ENCODE measurements around the gene SHROOM1. TPM values are rescaled to one million over a fixed set of nuclear protein-coding genes. Genes with fewer than 3 reads are reported as not detected.
A peak's percentile ranks its signal among the peaks of the same experiment; 100 is the strongest.

SHROOM1 gene
- total RNA-seq, 1 experiment from 2014 or later = 23.3 TPM

DNA sequence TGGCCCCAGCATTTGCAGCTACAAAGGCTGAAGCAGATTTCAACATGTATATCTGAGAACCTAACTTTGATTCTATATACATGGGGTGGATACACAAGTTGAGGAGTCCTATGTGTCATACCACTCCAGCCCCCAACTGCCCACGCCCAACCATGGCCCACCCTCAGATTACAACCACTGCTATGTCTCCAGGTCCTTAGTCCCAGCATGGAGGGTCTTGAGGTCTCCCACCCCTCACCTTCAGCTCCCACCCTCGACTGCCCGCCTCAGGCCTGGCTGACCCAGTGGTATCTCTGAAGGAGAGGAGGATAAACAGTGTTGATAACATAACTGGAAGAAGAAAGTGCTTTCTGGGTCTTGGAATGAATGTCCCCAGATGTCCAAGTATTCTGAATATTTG is 9.1 kb downstream of the SHROOM1 start:
- Histone ChIP-seq H2AFZ (no peak overlapping the region), H3K27me3 (ENCODE audit: insufficient read depth, low read depth) (no peaks in the 10 kb centered on the region), H3F3A (ENCODE audit: insufficient read depth, low read depth) (0 out of 2 replicates have a peak, but pooled peaks cover 10% of the 10 kb centered on the region), H3K9me3 (ENCODE audit: insufficient read depth, low read depth) (no peaks in the 10 kb centered on the region), H3K27ac (no peak overlapping the region), H3K4me1 (replicated peaks; ENCODE audit: insufficient read depth) (peaks cover 4% of the 10 kb centered on the region; the same call in 1 of the 2 replicates), H3K79me2 (ENCODE audit: low read depth) (no peaks in the 10 kb centered on the region), H4K20me1 (ENCODE audit: insufficient read depth) (no peaks in the 10 kb centered on the region), H3K36me3 (ENCODE audit: low read depth) (no peaks in the 10 kb centered on the region), H3K4me2 (no peak overlapping the region), H3K4me3 (no peak overlapping the region), H3K9me2 (ENCODE audit: insufficient read depth) (no peaks in the 10 kb centered on the region)
- TF ChIP-seq EZH2 (IDR thresholded peaks at IDR 0.05; ENCODE audit: low read depth) (no peak), CTCF (conservative IDR thresholded peaks at IDR 0.05) (no peak)
- ChIA-PET CTCF (no interaction called here), POLR2A (ENCODE audit: unreplicated experiment) (no interaction called here)
- intact Hi-C loops (cut with micrococcal nuclease; ENCODE audit: unreplicated experiment) = loop anchor here (2.0 kb wide), 2 partner anchors 67 to 75 kb away; partner anchors contain the start of gene CCNI2
- no peak for DNase-seq
- BruUV-seq (replicated peaks) = no TSS peak

GRCh38 chr5:132820162-132820754 is 10.2 kb downstream of the SHROOM1 start:
- H3K79me2 ChIP-seq (ENCODE audit: low read depth) = no peaks in the 10 kb centered on the region
- H3K27ac ChIP-seq = no peak overlapping the region
- CTCF ChIA-PET = interaction anchor here (0.5 to 1.2 kb wide), 12 partner anchors 9 to 1132 kb away, joined by 3 to 19 read pairs (median 5); partner anchors contain the start of genes CCNI2 and IRF1

DNA sequence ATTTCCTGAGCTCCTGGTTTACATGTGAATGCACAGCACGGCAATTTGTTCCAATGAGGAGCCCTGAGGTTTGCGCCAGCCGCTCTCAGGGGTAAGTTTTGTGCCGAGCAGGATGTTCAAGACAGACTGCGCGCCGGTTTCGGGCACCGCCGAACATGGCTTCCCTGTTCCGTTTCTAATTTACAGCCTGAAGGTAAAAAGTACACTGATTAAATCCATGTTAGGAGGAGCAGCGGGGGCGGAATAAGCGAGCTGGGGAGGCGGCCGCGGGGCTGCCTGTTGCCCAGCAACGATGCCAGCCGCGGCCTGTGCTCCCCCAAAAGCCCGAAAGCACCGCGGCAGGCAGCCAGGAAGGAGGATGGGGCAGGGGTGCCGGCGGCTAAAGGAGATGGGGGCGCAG is 11.0 kb downstream of the SHROOM1 start:
- Histone ChIP-seq H3K4me1 (replicated peaks; ENCODE audit: insufficient read depth) (peaks cover 16% of the 10 kb centered on the region), H2AFZ (no peak overlapping the region), H3K9me2 (ENCODE audit: insufficient read depth) (no peaks in the 10 kb centered on the region), H4K20me1 (ENCODE audit: insufficient read depth) (no peaks in the 10 kb centered on the region), H3K36me3 (ENCODE audit: low read depth) (no peaks in the 10 kb centered on the region), H3K79me2 (ENCODE audit: low read depth) (no peaks in the 10 kb centered on the region), H3K4me2 (no peak overlapping the region), H3K27ac (no peak overlapping the region), H3K9me3 (ENCODE audit: insufficient read depth, low read depth) (no peaks in the 10 kb centered on the region), H3K4me3 (no peak overlapping the region), H3F3A (ENCODE audit: insufficient read depth, low read depth) (peaks cover 20% of the 10 kb centered on the region; the same call in 1 of the 2 replicates), H3K27me3 (ENCODE audit: insufficient read depth, low read depth) (no peaks in the 10 kb centered on the region)
- intact Hi-C loops (cut with micrococcal nuclease; ENCODE audit: unreplicated experiment) = no loop called here
- POLR2A ChIA-PET (ENCODE audit: unreplicated experiment) = no interaction called here
- no peak for DNase-seq
- TF ChIP-seq EZH2 (IDR thresholded peaks at IDR 0.05; ENCODE audit: low read depth) (no peak), CTCF (conservative IDR thresholded peaks at IDR 0.05) (no peak)
- CTCF ChIA-PET = interaction anchor here (0.6 to 1.2 kb wide), 5 partner anchors 10 to 293 kb away, joined by 3 to 8 read pairs (median 3); partner anchors contain the start of gene CCNI2
- BruUV-seq (replicated peaks) = no TSS peak

More at GRCh38 chr5:132820162-132820754, 10.2 kb downstream of the SHROOM1 start:
- no peak overlapping the region for H3K4me3 ChIP-seq
- no peaks in the 10 kb centered on the region for H3K9me2 ChIP-seq (ENCODE audit: insufficient read depth)
- no TSS peak for BruUV-seq (replicated peaks)
- H4K20me1 ChIP-seq (ENCODE audit: insufficient read depth) = no peaks in the 10 kb centered on the region
- intact Hi-C loops (cut with micrococcal nuclease; ENCODE audit: unreplicated experiment) = loop anchor here (1.0 to 2.0 kb wide), 6 partner anchors 65 to 755 kb away; partner anchors contain the start of gene CCNI2
- H3K27me3 ChIP-seq (ENCODE audit: insufficient read depth, low read depth) = no peaks in the 10 kb centered on the region
- H3K9me3 ChIP-seq (ENCODE audit: insufficient read depth, low read depth) = no peaks in the 10 kb centered on the region
- H3K36me3 ChIP-seq (ENCODE audit: low read depth) = no peaks in the 10 kb centered on the region
- no peak overlapping the region for H2AFZ ChIP-seq
- TF ChIP-seq CTCF (conservative IDR thresholded peaks at IDR 0.05) (peak; percentile 96), EZH2 (IDR thresholded peaks at IDR 0.05; ENCODE audit: low read depth) (no peak)
- POLR2A ChIA-PET (ENCODE audit: unreplicated experiment) = interaction anchor here (0.6 to 0.7 kb wide), 2 partner anchors 340 to 409 kb away, joined by 5 to 12 read pairs; no protein-coding TSS in a partner anchor
- peak; percentile 72 to 81 for DNase-seq
- H3F3A ChIP-seq (ENCODE audit: insufficient read depth, low read depth) = peaks cover 18% of the 10 kb centered on the region; the same call in 1 of the 2 replicates
- no peak overlapping the region for H3K4me2 ChIP-seq
- peaks cover 14% of the 10 kb centered on the region for H3K4me1 ChIP-seq (replicated peaks; ENCODE audit: insufficient read depth)
